Measurements from ENCODE around the gene SYT5.

- TF ChIP-seq CTCF (IDR thresholded peaks at IDR 0.05; ENCODE audit: low read depth, low read length, poor library complexity, severe bottlenecking), result no peak
- TF ChIP-seq EZH2phosphoT487 (IDR thresholded peaks at IDR 0.05; ENCODE audit: borderline replicate concordance, low read length), result no peak
Observed at GRCh38 chr19:55174425-55175116, 5.5 kb downstream of the SYT5 start.
